Heart left ventricle (tissue), 16 donors: Measurements from ENCODE around the gene GJB2. TPM values are rescaled to one million over a fixed set of nuclear protein-coding genes. Genes with fewer than 3 reads are reported as not detected.
A peak's percentile ranks its signal among the peaks of the same experiment; 100 is the strongest.

Experiments used
- ATAC-seq, 4 donors: fragments of 200-7000 bp; cut with Tn5 transposase; one replicate each; pipeline ENCODE4 v1.9.1; 2020 to 2022; ENCODE audit warnings: moderate library complexity in 4 of 4, mild to moderate bottlenecking in 3 of 4, moderate number of reproducible peaks in 1 of 4
- DNase-seq, 5 donors: peaks; one replicate each; pipeline ENCODE4 v3.0.0-alpha.2; 2020
- H3K27ac ChIP-seq, 12 donors: fragments of 200-600 bp; sonication (generic) in 4 of 12; one replicate each; pipeline versions ENCODE4 v1.5.0 to v1.8.0; 2016 to 2022; ENCODE audit warnings: mild to moderate bottlenecking in 2 of 12
- H3K27me3 ChIP-seq, 9 donors: fragments of 200-600 bp; sonication (generic) in 2 of 9; one replicate each; pipeline versions ENCODE4 v1.5.1 to v1.8.0; 2016 to 2022; ENCODE audit warnings: mild to moderate bottlenecking in 3 of 9
- H3K36me3 ChIP-seq, 9 donors: fragments of 200-600 bp; sonication (generic) in 2 of 9; one replicate each; pipeline versions ENCODE4 v1.5.0 to v1.8.0; 2018 to 2022; ENCODE audit warnings: mild to moderate bottlenecking in 2 of 9
- H3K4me1 ChIP-seq, 12 donors: fragments of 200-600 bp; sonication (generic) in 4 of 12; one replicate each; pipeline versions ENCODE4 v1.5.0 to v1.8.0; 2016 to 2022; ENCODE audit warnings: mild to moderate bottlenecking in 3 of 12
- H3K4me3 ChIP-seq, 12 donors: fragments of 200-600 bp; sonication (generic) in 4 of 12; one replicate each; pipeline versions ENCODE4 v1.5.0 to v1.8.0; 2017 to 2022; ENCODE audit warnings: mild to moderate bottlenecking in 9 of 12, moderate library complexity in 4 of 12
- H3K9me3 ChIP-seq, 12 donors: fragments of 200-600 bp; sonication (generic) in 4 of 12; one replicate each; pipeline versions ENCODE4 v1.5.0 to v1.8.0; 2016 to 2022; ENCODE audit warnings: mild to moderate bottlenecking in 1 of 12
- CTCF ChIP-seq, 12 donors: fragments of 200-600 bp; sonication (generic) in 4 of 12; IDR thresholded peaks; one replicate each; pipeline versions ENCODE4 v1.5.0 to v1.8.0; 2018 to 2022; ENCODE audit warnings: antibody characterized with exemption in 12 of 12, mild to moderate bottlenecking in 5 of 12
- POLR2A ChIP-seq, 2 donors: fragments of 450-650 bp; IDR thresholded peaks; one replicate each; pipeline ENCODE4 v1.6.1; 2017; ENCODE audit warnings: antibody characterized with exemption in 2 of 2, mild to moderate bottlenecking in 2 of 2, moderate library complexity in 2 of 2
- WGBS, 4 donors: extraction: QIAGEN DNeasy Blood & Tissue Kit in 2 of 4; methylation state at CpG; one replicate each; pipeline versions ENCODE4 v1.1.5 to v1.1.7; 2013 to 2018; 5-methylcytosine and 5-hydroxymethylcytosine counted together
- intact Hi-C, 10 donors: fragments of 100-400 bp; cut with DNase I; formaldehyde crosslinking; loops; one replicate each; pipeline versions ENCODE4 v1.11.1 to v1.14.2; 2022
- polyA plus RNA-seq, 2 donors: library from polyadenylated mRNA; stranded (reverse); fragments of 200-250 nt; gene quantifications; one replicate each; pipeline ENCODE4 v1.2.3, GENCODE V29; 2013
- total RNA-seq, 9 donors: library from RNA; depleted of rRNA in 2 of 9; stranded (reverse); fragments of >200 nt in 2 of 9; fragmentation: NEBNext Ultra II Directional in 3 of 9; extraction: Animal tissue kit (Norgen Biotek cat#: 25700) in 3 of 9; gene quantifications; one replicate each; pipeline versions ENCODE4 v1.1.0 to v1.2.4, GENCODE V29; 2016 to 2023
- donor health status: ischemic (EF 13 %, LVEDD 7.1; RV severe dilation, severe dysfunction).
- donor health status: healthy with polysubstance abuse.
- donor health status: DM: no; HTN: yes; CAD: no.
- donor health status: DM: no; HTN: no; CAD: no.
- donor health status: ischemic (EF 25% LVEDD 6.9; RV normal size, moderate dysfunction).
- donor health status: ischemic (EF 25% LVEDD 5.7; RV mildly dilated, moderate dysfunction).
- donor health status: healthy.
- donor health status: DM: yes; HTN: yes; CAD: no.
- donor health status: ischemic (EF 35%, LVEDD 5.7; RV mildly dilated, moderate dysfunction).
- donor health status: nonischemic (EF 11% LVEDD 7.7; RV severe dilation, severe dysfunction).
- donor health status: DM: yes; HTN: yes; CAD: no.
- donor health status: PGD.
- donor health status: ischemic (EF 29% LVEDD 5.4; RV normal size, mild dysfunction).
- donor health status: nonischemic (EF 23%, LVEDD 6.1; RV moderate dilation, normal function).

Gene GJB2
- total and polyA plus RNA-seq, 11 donors = 0.10 to 2.0 (median 0.26) TPM; not detected in 1

- DNase-seq (no peak), ATAC-seq (peak in 2 of 4 donors; percentile 23 to 25)
- Histone ChIP-seq H3K4me1 (peaks cover 5 to 31% (median 19%) of the 10 kb centered on the region in 12 donors), H3K27ac (no peak overlapping the region), H3K4me3 (peak overlapping the region; percentile 49 to 72 (median 59)), H3K27me3 (peaks cover 22 to 63% (median 30%) of the 10 kb centered on the region in 9 donors), H3K9me3 (no peaks in the 10 kb centered on the region), H3K36me3 (no peaks in the 10 kb centered on the region)
- TF ChIP-seq CTCF (IDR thresholded peaks at IDR 0.05) = no peak
- no peak for TF ChIP-seq POLR2A (IDR thresholded peaks at IDR 0.05)
- 1 to 3% (median 2%) methylated on average over 34 to 53 of the region's 53 CpGs for WGBS, 4 donors
- intact Hi-C loops = loop anchor here in 4 of 10 donors (2.0 to 10.0 kb wide), 4 partner anchors 291 to 731 kb away; no protein-coding TSS in a partner anchor
Measured at GRCh38 chr13:20193162-20193906, 596 bp upstream of the GJB2 start.

GRCh38 chr13:20192158-20192835, 441 bp downstream of the GJB2 start:
- intact Hi-C loops = loop anchor here in 4 of 10 donors (2.0 to 10.0 kb wide), 4 partner anchors 293 to 733 kb away; no protein-coding TSS in a partner anchor
- Histone ChIP-seq H3K4me3 (peak overlapping the region; percentile 49 to 72 (median 59)), H3K36me3 (no peaks in the 10 kb centered on the region), H3K9me3 (no peaks in the 10 kb centered on the region), H3K27me3 (peaks cover 22 to 63% (median 30%) of the 10 kb centered on the region in 9 donors), H3K27ac (no peak overlapping the region), H3K4me1 (peaks cover 5 to 30% (median 19%) of the 10 kb centered on the region in 12 donors)
- 1 to 11% (median 3%) methylated on average over 3 to 73 of the region's 73 CpGs for WGBS, 4 donors
- ATAC-seq (peak in 1 of 4 donors; percentile 8), DNase-seq (no peak)
- TF ChIP-seq POLR2A (IDR thresholded peaks at IDR 0.05) (no peak), CTCF (IDR thresholded peaks at IDR 0.05) (no peak)

- Histone ChIP-seq H3K4me3 (peak overlapping the region; percentile 49 to 72 (median 59)), H3K27ac (no peak overlapping the region), H3K27me3 (peaks cover 22 to 58% (median 30%) of the 10 kb centered on the region in 9 donors), H3K4me1 (peaks cover 5 to 30% (median 19%) of the 10 kb centered on the region in 12 donors), H3K36me3 (no peaks in the 10 kb centered on the region), H3K9me3 (no peaks in the 10 kb centered on the region)
- DNase-seq (peak in 1 of 5 donors; percentile 40), ATAC-seq (peak in 2 of 4 donors; percentile 16 to 42)
- TF ChIP-seq CTCF (IDR thresholded peaks at IDR 0.05) (no peak), POLR2A (IDR thresholded peaks at IDR 0.05) (no peak)
- WGBS, 4 donors = 45 to 59% (median 50%) methylated on average over 22 to 24 of the region's 24 CpGs
- intact Hi-C loops = loop anchor here in 4 of 10 donors (2.0 to 10.0 kb wide), 4 partner anchors 293 to 733 kb away; no protein-coding TSS in a partner anchor
Measured at GRCh38 chr13:20191311-20192157, 1.2 kb downstream of the GJB2 start.
